GM10248 (cell line): Measurements from ENCODE around the gene RFPL3.
"Not testable (repeated sequence)": the region's sequence is repeated elsewhere in the genome, so short reads cannot be mapped to it uniquely, and the experiment has no call there.

Experiments used
- CTCF ChIA-PET: fragments of 300-600 bp; sonication (Branson Sonifier 250); formaldehyde crosslinking; extraction: SDS; loops from one replicate; lab custom pipeline; 2021; ENCODE audit warnings: antibody characterized with exemption; lab: Yijun Ruan, JAX
- POLR2A ChIA-PET: fragments of 350-650 bp; sonication (Branson Sonifier 250); formaldehyde crosslinking; extraction: SDS; loops from one replicate; lab custom pipeline; 2020; ENCODE audit warnings: antibody characterized with exemption; lab: Yijun Ruan, JAX
- DNase-seq: peaks from one replicate; pipeline ENCODE4 v3.0.0; 2012; ENCODE audit errors: extremely low spot score
- TF ChIP-seq, protein P1 (sequence below): IDR thresholded peaks from 2 replicates; pipeline ENCODE4 v1.5.1; 2012; ENCODE audit warnings: mild to moderate bottlenecking, low read depth; ENCODE audit errors: extremely low read depth, missing control alignments, control extremely low read depth

The RFPL3 gene

DNA sequence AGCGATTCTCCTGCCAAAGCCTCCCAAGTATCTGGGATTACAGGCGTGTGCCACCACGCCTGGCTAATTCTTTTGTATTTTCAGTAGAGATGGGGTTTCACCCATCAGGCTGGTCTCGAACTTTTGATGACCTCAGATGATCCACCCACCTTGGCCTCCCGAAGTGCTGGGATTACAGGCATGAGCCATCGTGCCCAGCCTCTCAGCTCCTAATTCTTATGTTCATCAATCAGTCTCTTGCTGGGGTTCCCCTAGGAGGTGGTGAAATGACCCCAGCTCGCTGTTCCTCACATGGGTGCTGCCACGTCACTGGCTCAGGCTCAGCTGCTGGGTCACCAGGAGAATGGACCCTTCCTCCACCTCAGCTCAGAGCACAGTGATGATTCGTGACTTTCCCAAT, at the start of gene RFPL3:
TSS of gene RFPL3 (plus strand) at position 301 of the 400 bp plus-strand sequence. CDS start 205 bp downstream, outside the sequence.
- CTCF ChIA-PET, DNase-seq: not testable (repeated sequence)

GRCh38 chr22:32308191-32308590, 49.5 kb upstream of the RFPL3 start:
- CTCF ChIA-PET, result no interaction called here
- POLR2A ChIA-PET, result no interaction called here
- no peak for DNase-seq
- TF ChIP-seq, protein P1, sequence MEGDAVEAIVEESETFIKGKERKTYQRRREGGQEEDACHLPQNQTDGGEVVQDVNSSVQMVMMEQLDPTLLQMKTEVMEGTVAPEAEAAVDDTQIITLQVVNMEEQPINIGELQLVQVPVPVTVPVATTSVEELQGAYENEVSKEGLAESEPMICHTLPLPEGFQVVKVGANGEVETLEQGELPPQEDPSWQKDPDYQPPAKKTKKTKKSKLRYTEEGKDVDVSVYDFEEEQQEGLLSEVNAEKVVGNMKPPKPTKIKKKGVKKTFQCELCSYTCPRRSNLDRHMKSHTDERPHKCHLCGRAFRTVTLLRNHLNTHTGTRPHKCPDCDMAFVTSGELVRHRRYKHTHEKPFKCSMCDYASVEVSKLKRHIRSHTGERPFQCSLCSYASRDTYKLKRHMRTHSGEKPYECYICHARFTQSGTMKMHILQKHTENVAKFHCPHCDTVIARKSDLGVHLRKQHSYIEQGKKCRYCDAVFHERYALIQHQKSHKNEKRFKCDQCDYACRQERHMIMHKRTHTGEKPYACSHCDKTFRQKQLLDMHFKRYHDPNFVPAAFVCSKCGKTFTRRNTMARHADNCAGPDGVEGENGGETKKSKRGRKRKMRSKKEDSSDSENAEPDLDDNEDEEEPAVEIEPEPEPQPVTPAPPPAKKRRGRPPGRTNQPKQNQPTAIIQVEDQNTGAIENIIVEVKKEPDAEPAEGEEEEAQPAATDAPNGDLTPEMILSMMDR, result no peak

More for the DNA sequence above, at the start of gene RFPL3:
- POLR2A ChIA-PET, result not testable (repeated sequence)

DNA sequence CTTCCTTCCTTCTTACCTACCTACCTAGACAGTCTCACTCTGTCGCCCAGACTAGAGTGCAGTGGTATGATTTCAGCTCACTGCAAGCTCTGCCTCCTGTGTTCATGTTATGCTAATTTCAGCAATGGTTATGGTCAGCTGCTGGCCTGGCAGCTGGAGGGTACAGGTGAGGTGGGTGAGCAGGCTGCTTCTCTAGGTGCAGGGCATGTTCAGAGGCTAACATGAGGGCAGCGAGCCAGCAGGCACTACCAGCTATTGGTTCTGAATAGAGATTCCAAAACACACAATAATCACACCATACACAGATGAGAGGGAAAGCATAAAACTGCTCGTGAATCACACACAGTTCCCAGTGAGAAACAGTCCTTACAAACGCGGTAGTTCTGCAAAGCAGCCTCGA, 48.7 kb upstream of the RFPL3 start:
- CTCF ChIA-PET, result no interaction called here
- no peak for DNase-seq
- POLR2A ChIA-PET, result no interaction called here
- TF ChIP-seq, protein P1, result no peak

DNA sequence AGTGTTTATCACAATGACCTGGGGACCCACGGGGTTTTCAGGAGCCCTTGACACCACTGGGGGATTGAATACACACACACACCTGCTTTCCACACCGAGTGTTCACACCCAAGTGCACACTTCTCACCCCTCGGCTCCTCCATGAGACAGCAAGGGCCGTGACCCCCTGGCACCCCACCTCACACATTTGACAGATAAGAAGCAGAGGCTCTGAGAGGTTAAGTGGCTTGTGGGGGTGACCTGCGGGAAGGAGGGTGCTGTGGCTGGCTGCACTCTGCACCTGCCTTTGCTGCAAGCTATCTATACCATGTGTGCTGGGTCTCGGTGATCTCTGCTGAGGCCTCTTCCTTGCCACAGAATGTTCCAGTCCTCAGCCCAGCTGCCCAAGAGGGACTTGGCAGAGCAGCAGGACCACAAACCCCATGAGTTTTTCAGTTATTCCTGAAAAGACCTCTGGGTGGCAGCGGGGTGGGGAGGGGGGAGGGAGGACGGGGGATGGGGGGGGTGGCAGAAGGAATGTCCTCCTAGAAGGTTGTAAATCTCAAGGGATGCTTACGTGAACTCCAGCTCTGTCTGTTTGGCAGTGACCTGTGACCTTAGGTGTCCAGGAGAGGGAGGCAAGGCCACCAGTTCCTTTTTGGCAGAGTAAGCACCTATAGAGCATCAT, 47.9 kb upstream of the RFPL3 start:
- ChIA-PET CTCF (no interaction called here), POLR2A (no interaction called here)
- DNase-seq, result no peak
- TF ChIP-seq, protein P1, result no peak

- ChIA-PET POLR2A (no interaction called here), CTCF (interaction anchor here (1.0 kb wide), 1 partner anchor 9 kb away, joined by 3 read pairs; no protein-coding TSS in a partner anchor)
- TF ChIP-seq, protein P1, result no peak
- DNase-seq, result no peak
Observed at GRCh38 chr22:32310777-32311176, 46.9 kb upstream of the RFPL3 start.

DNA sequence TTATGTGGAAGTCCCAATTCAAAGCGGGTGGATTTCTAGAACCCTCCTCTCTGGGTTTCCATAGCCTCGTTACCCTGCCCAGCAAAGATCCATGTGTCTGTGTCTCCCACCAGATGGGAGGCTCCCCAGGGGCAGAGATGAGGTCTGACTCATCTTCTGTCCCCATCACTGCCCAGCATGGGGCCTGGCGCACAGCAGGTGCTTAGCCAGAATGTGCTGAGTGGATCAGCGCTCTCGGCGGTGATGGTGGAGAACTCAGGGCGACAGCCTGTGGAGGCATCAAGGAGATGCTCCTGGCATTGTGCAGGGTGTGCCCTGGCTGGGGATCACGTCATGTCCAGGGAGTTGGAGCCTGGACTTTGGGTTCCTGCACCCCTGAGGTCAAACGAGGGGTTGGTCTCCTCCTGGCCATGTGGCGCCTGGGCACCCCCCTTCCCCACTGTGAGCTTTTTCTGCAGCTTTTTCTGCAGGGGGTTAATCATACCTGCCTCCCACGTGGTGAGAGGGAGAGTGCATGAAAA, 46.1 kb upstream of the RFPL3 start:
- POLR2A ChIA-PET, result no interaction called here
- no peak for DNase-seq
- TF ChIP-seq, protein P1, result no peak
- CTCF ChIA-PET, result interaction anchor here (1.0 kb wide), 1 partner anchor 10 kb away, joined by 3 read pairs; no protein-coding TSS in a partner anchor

GRCh38 chr22:32312748-32313147, 44.9 kb upstream of the RFPL3 start:
- ChIA-PET POLR2A (no interaction called here), CTCF (no interaction called here)
- TF ChIP-seq, protein P1, result no peak
- no peak for DNase-seq
